Measurements from ENCODE around the gene TP53INP2.
"Not testable (repeated sequence)": the region's sequence is repeated elsewhere in the genome, so short reads cannot be mapped to it uniquely, and the experiment has no call there.

GRCh38 chr20:34722560-34722959 is 18.4 kb downstream of the TP53INP2 start:
- not testable (repeated sequence) for TF ChIP-seq POLR2A (IDR thresholded peaks at IDR 0.05)
- TF ChIP-seq, protein P1, sequence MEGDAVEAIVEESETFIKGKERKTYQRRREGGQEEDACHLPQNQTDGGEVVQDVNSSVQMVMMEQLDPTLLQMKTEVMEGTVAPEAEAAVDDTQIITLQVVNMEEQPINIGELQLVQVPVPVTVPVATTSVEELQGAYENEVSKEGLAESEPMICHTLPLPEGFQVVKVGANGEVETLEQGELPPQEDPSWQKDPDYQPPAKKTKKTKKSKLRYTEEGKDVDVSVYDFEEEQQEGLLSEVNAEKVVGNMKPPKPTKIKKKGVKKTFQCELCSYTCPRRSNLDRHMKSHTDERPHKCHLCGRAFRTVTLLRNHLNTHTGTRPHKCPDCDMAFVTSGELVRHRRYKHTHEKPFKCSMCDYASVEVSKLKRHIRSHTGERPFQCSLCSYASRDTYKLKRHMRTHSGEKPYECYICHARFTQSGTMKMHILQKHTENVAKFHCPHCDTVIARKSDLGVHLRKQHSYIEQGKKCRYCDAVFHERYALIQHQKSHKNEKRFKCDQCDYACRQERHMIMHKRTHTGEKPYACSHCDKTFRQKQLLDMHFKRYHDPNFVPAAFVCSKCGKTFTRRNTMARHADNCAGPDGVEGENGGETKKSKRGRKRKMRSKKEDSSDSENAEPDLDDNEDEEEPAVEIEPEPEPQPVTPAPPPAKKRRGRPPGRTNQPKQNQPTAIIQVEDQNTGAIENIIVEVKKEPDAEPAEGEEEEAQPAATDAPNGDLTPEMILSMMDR (IDR thresholded peaks at IDR 0.05): not testable (repeated sequence)
